T-cell (primary cell): Measurements from ENCODE around the gene MORN5. TPM values are rescaled to one million over a fixed set of nuclear protein-coding genes. Genes with fewer than 3 reads are reported as not detected.

Experiments
- ATAC-seq, 4 experiments: fragments of 200-7000 bp in 3 of 4; fragments of 150-1000 bp in 1 of 4; cut with Tn5 transposase; replicated peaks in 1 of 4; 1 replicate in 3 of 4; 2 replicates in 1 of 4; pipeline ENCODE4 v1.10.0; 2021; ENCODE audit warnings: moderate library complexity in 3 of 4, mild to moderate bottlenecking in 2 of 4, moderate number of reproducible peaks in 1 of 4
- CTCF ChIA-PET, 2 donors: fragments of 300-600 bp; sonication (Branson Sonifier 250); formaldehyde crosslinking; loops; one replicate each; lab custom pipeline; 2022; ENCODE audit warnings: antibody characterized with exemption in 2 of 2; lab: Charles Lee
- POLR2A ChIA-PET, 2 donors: fragments of 300-600 bp; sonication (Branson Sonifier 250); formaldehyde crosslinking; loops; one replicate each; lab custom pipeline; 2022; ENCODE audit warnings: antibody characterized with exemption in 2 of 2; lab: Charles Lee
- DNase-seq, 35 experiments: peaks; one replicate each; pipeline versions ENCODE4 v3.0.0 to v3.0.0-alpha.2; 2013 to 2023
- H3K27ac ChIP-seq: one replicate; pipeline ENCODE4 v1.5.1; 2013; ENCODE audit warnings: low read length
- H3K27me3 ChIP-seq, 2 experiments: replicated peaks in 1 of 2; 1 replicate in 1 of 2; 2 replicates in 1 of 2; pipeline versions ENCODE4 v1.6.1 to v1.7.0; 2013; ENCODE audit warnings: low read length in 1 of 2, mixed read lengths in 1 of 2; ENCODE audit not compliant: control insufficient read depth in 2 of 2, insufficient read depth in 2 of 2; ENCODE audit errors: extremely low read depth in 1 of 2
- H3K36me3 ChIP-seq, 2 donors: 1 replicate in 1 of 2; 2 replicates in 1 of 2; pipeline versions ENCODE4 v1.6.1 to v1.7.0; 2013; ENCODE audit warnings: low read length in 1 of 2; ENCODE audit not compliant: control insufficient read depth in 2 of 2, insufficient read depth in 1 of 2; ENCODE audit errors: extremely low read depth in 1 of 2
- H3K4me1 ChIP-seq, 2 experiments: 1 replicate in 1 of 2; 2 replicates in 1 of 2; pipeline versions ENCODE4 v1.6.1 to v1.7.0; 2013; ENCODE audit warnings: low read length in 2 of 2, mixed read lengths in 1 of 2; ENCODE audit not compliant: insufficient read depth in 2 of 2, control insufficient read depth in 1 of 2; ENCODE audit errors: extremely low read depth in 1 of 2
- H3K4me3 ChIP-seq, 2 donors: 1 replicate in 1 of 2; 2 replicates in 1 of 2; pipeline versions ENCODE4 v1.5.1 to v1.7.0; 2013; ENCODE audit warnings: mild to moderate bottlenecking in 2 of 2, low read length in 1 of 2, moderate library complexity in 1 of 2; ENCODE audit not compliant: control insufficient read depth in 1 of 2; ENCODE audit errors: extremely low read depth in 1 of 2
- H3K9me3 ChIP-seq: 2 replicates; pipeline ENCODE4 v1.7.0; 2013
- H3K27ac Mint-ChIP-seq, 2 donors: one replicate each; pipeline ENCODE4 v1.8.0; 2020 to 2021; ENCODE audit warnings: mild to moderate bottlenecking in 2 of 2, mixed read lengths in 2 of 2
- H3K27me3 Mint-ChIP-seq, 2 donors: one replicate each; pipeline ENCODE4 v1.8.0; 2021 to 2022; ENCODE audit warnings: mixed read lengths in 2 of 2
- H3K36me3 Mint-ChIP-seq: one replicate; pipeline ENCODE4 v1.8.0; 2021; ENCODE audit warnings: mixed read lengths
- H3K4me1 Mint-ChIP-seq, 3 donors: one replicate each; pipeline ENCODE4 v1.8.0; 2020 to 2022; ENCODE audit warnings: mixed read lengths in 3 of 3, mild to moderate bottlenecking in 1 of 3
- H3K4me3 Mint-ChIP-seq, 3 donors: one replicate each; pipeline ENCODE4 v1.8.0; 2020 to 2022; ENCODE audit warnings: mild to moderate bottlenecking in 3 of 3, mixed read lengths in 3 of 3, moderate library complexity in 3 of 3
- H3K9me3 Mint-ChIP-seq, 3 donors: one replicate each; pipeline ENCODE4 v1.8.0; 2020 to 2022; ENCODE audit warnings: mixed read lengths in 3 of 3
- WGBS: methylation state at CpG from one replicate; pipeline ENCODE4 v1.1.5; 2013; ENCODE audit warnings: missing lambda C conversion rate; ENCODE audit not compliant: insufficient coverage; 5-methylcytosine and 5-hydroxymethylcytosine counted together
- total RNA-seq, 35 experiments: library from RNA in 6 of 35; stranded (reverse) in 6 of 35; fragments of 120-200 nt in 1 of 35; gene quantifications; one replicate each; pipeline versions ENCODE4 v1.2.1 to v1.2.4 and lab custom pipeline; 2013 to 2026

The MORN5 gene
- total RNA-seq, 5 donors from 2014 or later (not counting 1 experiment from before 2014, with no cell fraction given): not detected

DNA sequence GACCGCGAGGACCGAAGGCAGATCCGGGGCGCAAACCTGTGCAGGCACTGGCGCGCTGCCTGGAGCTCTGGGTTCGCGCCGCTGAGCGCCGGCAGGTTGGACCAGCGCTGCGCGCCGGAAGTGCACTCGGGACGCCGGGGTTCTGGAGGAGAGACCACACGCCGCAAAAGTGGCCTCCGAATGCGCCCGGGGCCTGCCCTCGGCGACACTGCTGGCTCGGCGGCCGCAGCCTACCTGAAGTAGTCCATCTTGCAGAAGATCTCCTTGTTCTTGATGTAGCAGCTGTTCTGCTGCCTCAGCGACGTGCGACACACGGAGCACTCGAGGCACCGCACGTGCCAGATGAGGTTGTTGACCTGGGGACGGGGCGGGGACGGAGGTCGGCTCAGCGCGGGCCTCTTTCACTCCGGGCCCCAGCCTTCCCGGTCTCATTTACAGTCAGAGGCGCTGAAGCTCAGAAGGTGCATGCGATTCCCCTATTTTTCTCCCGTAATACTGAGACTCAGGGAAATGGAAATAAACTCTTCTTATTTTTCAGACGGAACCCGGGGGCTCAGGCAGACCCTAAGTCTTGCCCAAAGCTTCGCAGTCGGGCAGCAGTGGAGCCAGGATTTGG is 66.5 kb downstream of the MORN5 start:
- no peaks in the 10 kb centered on the region for H3K9me3 Mint-ChIP-seq
- POLR2A ChIA-PET: no interaction called here
- Histone ChIP-seq H3K36me3 (no peaks in the 10 kb centered on the region), H3K9me3 (no peaks in the 10 kb centered on the region), H3K4me1 (peaks cover 0 to 9% of the 10 kb centered on the region in 2 experiments), H3K27me3 (peaks cover 9 to 65% of the 10 kb centered on the region in 2 experiments), H3K4me3 (no peak overlapping the region), H3K27ac (no peak overlapping the region)
- no peaks in the 10 kb centered on the region for H3K36me3 Mint-ChIP-seq
- DNase-seq (no peak), ATAC-seq (no peak)
- 85% methylated on average over 51 of the region's 51 CpGs for WGBS
- H3K27ac Mint-ChIP-seq: no peak overlapping the region
- CTCF ChIA-PET: no interaction called here
- peaks cover 54 to 59% of the 10 kb centered on the region in 2 donors for H3K27me3 Mint-ChIP-seq
- H3K4me1 Mint-ChIP-seq: peaks cover 5 to 9% (median 8%) of the 10 kb centered on the region in 3 donors
- peak overlapping the region in 1 of 3 donors; percentile 51 for H3K4me3 Mint-ChIP-seq

DNA sequence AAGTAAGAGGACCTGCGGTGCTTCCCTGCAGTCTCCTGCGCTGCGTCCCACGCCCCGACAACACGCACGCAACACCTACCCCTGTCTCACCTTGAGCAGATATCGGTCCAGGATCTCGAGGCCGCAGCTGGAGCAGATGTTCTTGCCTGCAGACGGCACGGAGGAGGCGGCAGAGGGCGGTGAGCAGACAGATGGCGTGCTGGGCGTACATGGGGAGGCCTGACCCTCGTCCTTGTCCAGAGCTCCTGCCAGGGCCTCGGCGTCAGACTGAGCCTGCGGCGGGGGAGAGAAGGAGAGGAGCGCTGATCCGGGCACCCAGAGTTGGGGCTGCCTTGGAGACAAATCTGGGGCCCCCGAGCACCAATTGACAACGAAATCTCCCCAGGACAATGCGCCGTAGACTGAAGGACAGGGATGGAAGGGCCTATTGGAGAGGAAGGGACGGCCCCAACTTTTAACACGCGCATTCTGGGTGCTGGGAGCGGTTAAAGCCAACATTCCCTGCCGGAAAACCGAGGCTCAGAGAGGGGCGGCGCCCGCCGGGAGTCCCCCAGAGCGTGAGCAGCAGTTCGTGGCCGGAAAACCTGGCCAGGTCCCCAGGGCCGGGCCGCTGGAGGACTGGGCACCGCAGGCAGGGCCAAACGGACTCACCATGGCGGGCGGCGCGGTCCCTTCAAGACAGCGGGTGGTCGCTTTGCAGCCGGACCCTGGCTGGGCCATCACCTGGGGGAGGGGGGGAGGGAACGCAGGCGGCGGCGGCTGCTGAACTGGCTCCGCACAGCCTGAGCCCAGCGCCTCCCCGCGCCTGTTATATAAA is 67.3 kb downstream of the MORN5 start:
- Mint-ChIP-seq H3K27ac (no peak overlapping the region), H3K27me3 (peaks cover 48 to 52% of the 10 kb centered on the region in 2 donors), H3K9me3 (no peaks in the 10 kb centered on the region), H3K4me1 (peaks cover 5 to 9% (median 8%) of the 10 kb centered on the region in 3 donors), H3K36me3 (no peaks in the 10 kb centered on the region), H3K4me3 (peak overlapping the region in 1 of 3 donors; percentile 51)
- DNase-seq (no peak), ATAC-seq (no peak)
- peaks cover 7 to 59% of the 10 kb centered on the region in 2 experiments for H3K27me3 ChIP-seq
- no peaks in the 10 kb centered on the region for H3K9me3 ChIP-seq
- no peak overlapping the region for H3K27ac ChIP-seq
- POLR2A ChIA-PET: no interaction called here
- no peak overlapping the region for H3K4me3 ChIP-seq
- WGBS: 92% methylated on average over 39 of the region's 59 CpGs
- CTCF ChIA-PET: no interaction called here
- H3K36me3 ChIP-seq: no peaks in the 10 kb centered on the region
- H3K4me1 ChIP-seq: peaks cover 0 to 7% of the 10 kb centered on the region in 2 experiments

DNA sequence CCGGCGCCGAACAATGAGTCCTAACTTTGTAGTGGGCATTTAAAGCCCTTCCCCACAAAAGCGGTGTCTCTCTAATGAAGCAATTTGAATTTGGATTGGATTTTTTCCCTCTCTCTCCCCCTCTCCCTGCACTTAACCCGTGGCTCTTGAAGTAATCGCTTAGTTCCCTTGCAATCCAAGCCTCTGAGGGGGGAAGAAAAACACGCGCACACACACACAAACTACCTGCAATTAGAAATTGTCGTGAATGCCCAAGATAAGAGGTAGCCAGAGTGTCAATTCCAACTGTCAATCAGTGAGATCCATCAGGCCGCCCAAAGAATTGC is 67.8 kb downstream of the MORN5 start:
- Histone ChIP-seq H3K27me3 (peaks cover 7 to 54% of the 10 kb centered on the region in 2 experiments), H3K27ac (no peak overlapping the region), H3K4me3 (no peak overlapping the region), H3K9me3 (no peaks in the 10 kb centered on the region), H3K4me1 (peaks cover 0 to 7% of the 10 kb centered on the region in 2 experiments), H3K36me3 (no peaks in the 10 kb centered on the region)
- no peak for DNase-seq
- no peaks in the 10 kb centered on the region for H3K36me3 Mint-ChIP-seq
- CTCF ChIA-PET: no interaction called here
- H3K4me3 Mint-ChIP-seq: peak overlapping the region in 2 of 3 donors; percentile 37 to 42
- H3K9me3 Mint-ChIP-seq: no peaks in the 10 kb centered on the region
- POLR2A ChIA-PET: no interaction called here
- peaks cover 42 to 47% of the 10 kb centered on the region in 2 donors for H3K27me3 Mint-ChIP-seq
- peaks cover 5 to 8% (median 7%) of the 10 kb centered on the region in 3 donors for H3K4me1 Mint-ChIP-seq
- no peak overlapping the region for H3K27ac Mint-ChIP-seq
- ATAC-seq: no peak
- WGBS: no CpG with 5 or more reads among the region's 10 CpGs

DNA sequence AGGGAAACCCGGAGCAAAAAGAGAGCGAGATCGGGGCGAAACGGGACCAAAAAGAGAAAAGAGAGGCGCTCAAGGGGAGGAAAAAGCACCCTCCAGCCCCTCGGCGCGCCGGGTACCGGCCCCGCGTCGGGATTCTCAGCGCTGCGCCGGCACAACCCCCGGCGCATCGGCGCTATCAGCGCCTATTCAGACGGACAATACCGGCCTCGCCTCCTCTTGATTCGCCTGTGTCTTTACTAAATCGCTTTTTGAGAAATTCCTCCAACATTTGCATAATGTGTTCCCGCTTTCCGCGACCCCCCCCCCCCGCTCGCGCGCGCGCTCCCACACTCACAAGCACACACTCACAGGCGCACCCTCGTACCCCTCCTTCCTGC is 68.5 kb downstream of the MORN5 start:
- H3K27me3 ChIP-seq: peaks cover 7 to 47% of the 10 kb centered on the region in 2 experiments
- H3K9me3 Mint-ChIP-seq: no peaks in the 10 kb centered on the region
- H3K4me1 Mint-ChIP-seq: peaks cover 2 to 5% (median 3%) of the 10 kb centered on the region in 3 donors
- CTCF ChIA-PET: no interaction called here
- POLR2A ChIA-PET: no interaction called here
- WGBS: 2% methylated on average over 24 of the region's 38 CpGs
- H3K4me3 ChIP-seq: peak overlapping the region in 1 of 2 donors; percentile 41
- no peak overlapping the region for H3K27ac Mint-ChIP-seq
- peaks cover 0 to 7% of the 10 kb centered on the region in 2 experiments for H3K4me1 ChIP-seq
- H3K36me3 ChIP-seq: no peaks in the 10 kb centered on the region
- no peak overlapping the region for H3K4me3 Mint-ChIP-seq
- H3K36me3 Mint-ChIP-seq: no peaks in the 10 kb centered on the region
- H3K9me3 ChIP-seq: no peaks in the 10 kb centered on the region
- peaks cover 35 to 40% of the 10 kb centered on the region in 2 donors for H3K27me3 Mint-ChIP-seq
- no peak for DNase-seq
- no peak overlapping the region for H3K27ac ChIP-seq
- ATAC-seq: no peak

DNA sequence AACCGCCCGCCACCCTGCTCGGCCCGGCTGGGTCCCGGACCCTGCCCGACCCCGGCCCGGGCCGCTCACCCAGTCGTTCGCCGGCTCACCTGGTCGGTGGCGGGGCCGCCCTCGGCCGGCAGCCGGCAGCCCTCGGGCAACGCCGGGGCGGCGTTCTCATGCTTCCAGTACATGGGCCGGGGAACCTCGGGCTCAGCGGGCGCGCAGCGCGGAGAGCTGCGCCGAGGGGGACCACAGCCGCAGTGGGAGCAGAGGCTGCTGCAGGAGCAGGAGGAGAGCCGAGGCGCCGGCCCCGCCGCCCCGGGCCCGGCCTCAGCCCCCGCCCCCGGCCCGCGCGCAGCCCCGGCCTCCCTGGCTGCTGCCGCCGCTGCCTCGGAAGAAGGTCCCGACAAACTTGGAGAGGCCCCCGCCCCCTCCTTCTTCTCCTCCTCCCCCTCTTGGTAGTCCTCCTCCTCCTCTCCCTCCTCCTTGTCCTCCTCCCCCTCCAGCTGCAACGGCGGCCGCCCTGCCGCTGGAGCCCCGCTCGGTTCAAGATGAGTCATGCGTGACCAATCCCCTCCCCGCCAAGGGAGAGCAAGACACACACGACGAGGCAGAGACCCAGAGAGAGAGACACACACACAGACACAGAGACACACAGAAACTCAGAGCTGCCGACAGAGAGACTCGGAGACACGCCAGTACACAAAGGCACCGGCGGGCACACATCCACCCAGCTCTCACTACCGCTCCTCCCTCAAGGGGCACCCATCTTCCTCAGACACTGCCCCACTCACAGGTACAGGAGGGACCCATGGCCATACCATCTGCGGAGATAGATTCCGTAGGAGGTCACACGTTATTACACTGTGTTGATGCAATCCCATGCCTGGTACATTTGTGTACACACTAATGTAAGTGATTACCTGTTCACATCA is 69.1 kb downstream of the MORN5 start, which contains the start of gene LHX6:
LHX6 (minus strand) TSS at position 390 of the 917 bp plus-strand sequence; CDS start at position 173, 217 bp downstream.
- POLR2A ChIA-PET: no interaction called here
- H3K27me3 ChIP-seq: peaks cover 7 to 42% of the 10 kb centered on the region in 2 experiments

DNA sequence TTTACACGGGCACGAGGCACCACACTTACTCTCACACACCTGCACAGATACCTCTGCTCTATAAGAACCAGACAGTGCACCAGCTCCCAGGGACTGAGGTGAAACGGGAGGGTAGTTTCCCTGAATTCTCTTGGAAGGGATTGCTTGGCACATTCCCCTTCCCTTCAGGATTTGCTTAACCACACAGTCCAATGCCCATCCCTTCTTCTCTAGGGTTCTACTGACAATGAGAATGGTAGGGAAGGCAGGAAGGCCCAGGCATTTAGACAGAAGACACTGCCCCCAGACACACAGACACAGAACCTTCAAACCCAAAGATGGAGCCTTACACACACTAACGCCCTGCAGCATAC is 69.8 kb downstream of the MORN5 start:
- no peaks in the 10 kb centered on the region for H3K36me3 ChIP-seq
- DNase-seq (no peak), ATAC-seq (no peak)
- 83% methylated on average over 1 of the region's 4 CpGs for WGBS
- no peaks in the 10 kb centered on the region for H3K9me3 ChIP-seq
- ChIA-PET POLR2A (no interaction called here), CTCF (no interaction called here)
- peaks cover 0 to 7% of the 10 kb centered on the region in 2 experiments for H3K4me1 ChIP-seq
- H3K36me3 Mint-ChIP-seq: no peaks in the 10 kb centered on the region
- H3K27me3 ChIP-seq: peaks cover 7 to 36% of the 10 kb centered on the region in 2 experiments
- no peaks in the 10 kb centered on the region for H3K9me3 Mint-ChIP-seq
- peaks cover 0 to 5% (median 2%) of the 10 kb centered on the region in 3 donors for H3K4me1 Mint-ChIP-seq
- no peak overlapping the region for H3K4me3 Mint-ChIP-seq
- no peak overlapping the region for H3K27ac ChIP-seq
- H3K27ac Mint-ChIP-seq: no peak overlapping the region
- peaks cover 23 to 27% of the 10 kb centered on the region in 2 donors for H3K27me3 Mint-ChIP-seq
- H3K4me3 ChIP-seq: no peak overlapping the region

More for the DNA sequence above, 69.1 kb downstream of the MORN5 start, which contains the start of gene LHX6:
- no peak for DNase-seq
- H3K36me3 Mint-ChIP-seq: no peaks in the 10 kb centered on the region
- 15% methylated on average over 47 of the region's 70 CpGs for WGBS
- H3K27me3 Mint-ChIP-seq: peaks cover 29 to 34% of the 10 kb centered on the region in 2 donors
- CTCF ChIA-PET: no interaction called here
- H3K9me3 Mint-ChIP-seq: no peaks in the 10 kb centered on the region
- no peak for ATAC-seq
- no peaks in the 10 kb centered on the region for H3K9me3 ChIP-seq
- H3K4me3 Mint-ChIP-seq: peak within 1 kb of the TSS in 1 of 3 donors; percentile 37
- H3K4me3 ChIP-seq: peak within 1 kb of the TSS in 1 of 2 donors; percentile 41
- no peak within 1 kb of the TSS for H3K27ac ChIP-seq
- H3K36me3 ChIP-seq: no peaks in the 10 kb centered on the region
- H3K27ac Mint-ChIP-seq: no peak within 1 kb of the TSS
- peaks cover 0 to 5% (median 2%) of the 10 kb centered on the region in 3 donors for H3K4me1 Mint-ChIP-seq
- peaks cover 0 to 7% of the 10 kb centered on the region in 2 experiments for H3K4me1 ChIP-seq
